HG02571 (cell line): Measurements from ENCODE around the gene MORF4L1.

ENCODE experiments used
- ATAC-seq: cut with Tn5 transposase; IDR thresholded peaks from one replicate; pipeline ENCODE4 v1.9.1; 2021; ENCODE audit warnings: mild to moderate bottlenecking, moderate library complexity; ENCODE audit not compliant: unreplicated experiment

Gene MORF4L1

DNA sequence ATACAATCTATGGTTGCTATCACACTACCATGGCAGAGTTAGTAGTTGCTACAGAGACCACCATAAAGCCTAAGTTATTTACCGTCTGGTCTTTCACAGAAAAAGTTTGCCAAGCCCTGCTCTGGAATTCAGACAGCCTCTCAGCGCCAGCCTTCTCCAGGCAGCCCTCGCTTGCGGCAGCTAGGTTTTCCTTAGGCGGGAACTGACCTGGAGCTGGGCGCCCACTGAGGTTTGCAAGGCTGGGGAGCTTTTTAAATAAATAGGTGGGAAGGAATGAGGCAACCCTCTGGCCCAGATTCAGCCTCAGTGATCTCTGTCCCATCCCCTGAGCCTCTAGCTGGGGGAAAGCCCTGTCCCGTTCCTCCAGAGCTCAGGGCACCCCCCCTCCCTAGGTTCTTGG, 71.0 kb downstream of the MORF4L1 start:
- no peak for ATAC-seq

DNA sequence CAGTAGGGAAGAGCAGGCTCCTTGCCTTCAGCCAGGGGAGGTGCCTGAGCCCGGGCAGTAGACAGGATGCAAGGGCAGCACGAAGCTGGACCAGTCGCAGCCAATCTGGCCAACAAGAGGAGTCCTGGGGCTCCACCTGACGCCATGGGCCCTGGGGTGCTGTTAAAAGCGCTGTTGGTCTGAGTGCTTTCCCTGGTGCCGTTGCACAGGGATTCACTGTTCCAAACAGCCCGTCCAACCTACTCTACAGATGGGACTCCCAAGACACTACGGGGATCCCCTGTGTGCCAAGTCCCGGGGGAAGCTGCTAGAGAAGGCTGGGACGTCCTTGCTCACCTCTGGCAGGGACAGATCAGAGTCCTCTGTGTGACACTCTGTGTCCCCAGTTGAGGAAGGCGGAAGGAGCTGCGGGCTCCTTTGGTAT, 71.5 kb downstream of the MORF4L1 start:
- peak; percentile 32 for ATAC-seq

DNA sequence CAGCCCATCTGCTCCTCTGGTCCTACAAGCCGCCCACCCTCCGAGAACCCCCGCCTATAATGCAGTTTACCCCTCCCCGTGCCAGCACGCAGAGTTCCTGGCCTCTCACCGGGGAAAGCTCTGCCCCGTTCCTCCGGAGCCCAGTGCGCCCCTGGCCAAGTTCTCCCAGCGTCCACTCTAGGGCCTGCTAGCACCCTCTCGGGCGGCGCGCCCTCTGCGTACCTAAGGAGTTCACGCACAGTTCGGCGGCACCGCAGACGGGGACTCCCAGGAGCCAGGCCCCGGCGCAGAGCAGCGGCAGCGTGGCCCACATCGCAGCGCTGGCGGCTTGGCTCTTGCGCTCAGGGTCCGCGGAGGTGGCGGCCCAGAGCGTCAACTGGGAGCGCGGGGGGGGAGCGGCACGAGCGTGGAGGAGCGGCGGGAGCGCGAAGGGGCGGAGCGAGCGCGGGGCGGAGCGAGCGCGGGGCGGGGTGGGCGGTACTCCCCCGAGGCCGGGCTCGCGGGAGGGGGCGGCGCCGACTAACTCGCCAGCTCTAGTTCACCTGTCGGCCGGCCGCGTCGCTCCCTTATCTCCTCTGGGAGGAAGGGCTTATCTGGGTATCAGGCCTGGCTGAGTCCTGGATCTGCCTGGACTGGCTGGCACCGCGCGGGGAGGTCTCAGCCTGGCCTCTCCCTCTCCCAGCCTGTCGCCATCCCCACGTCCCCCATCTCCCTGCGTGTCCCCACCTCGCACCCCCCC, 72.1 kb downstream of the MORF4L1 start, which contains the start of gene CTSH:
Gene CTSH (minus strand): TSS at position 378 of the 739 bp plus-strand sequence. CDS start 65 bp downstream, at position 313.
- ATAC-seq, result peak; percentile 60

DNA sequence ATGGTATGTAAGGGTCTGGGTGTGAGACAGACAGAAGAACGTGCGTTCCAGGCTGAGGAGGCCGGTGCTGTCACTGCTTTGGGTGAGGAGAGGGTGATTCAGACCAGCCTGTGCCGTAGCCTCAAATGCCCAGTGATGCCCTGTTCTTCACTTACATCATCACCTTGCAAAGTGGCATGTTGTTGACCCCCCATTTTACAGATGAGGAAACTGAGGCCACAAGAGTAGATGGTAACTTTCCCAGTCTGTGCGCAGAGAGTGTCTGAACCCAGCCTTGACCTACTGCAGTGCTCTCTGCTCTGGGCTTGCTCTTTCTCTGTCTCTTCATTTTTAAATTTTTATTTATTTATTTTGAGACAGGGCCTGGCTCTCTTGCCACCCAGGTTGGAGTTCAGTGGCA, 73.8 kb downstream of the MORF4L1 start:
- no peak for ATAC-seq

DNA sequence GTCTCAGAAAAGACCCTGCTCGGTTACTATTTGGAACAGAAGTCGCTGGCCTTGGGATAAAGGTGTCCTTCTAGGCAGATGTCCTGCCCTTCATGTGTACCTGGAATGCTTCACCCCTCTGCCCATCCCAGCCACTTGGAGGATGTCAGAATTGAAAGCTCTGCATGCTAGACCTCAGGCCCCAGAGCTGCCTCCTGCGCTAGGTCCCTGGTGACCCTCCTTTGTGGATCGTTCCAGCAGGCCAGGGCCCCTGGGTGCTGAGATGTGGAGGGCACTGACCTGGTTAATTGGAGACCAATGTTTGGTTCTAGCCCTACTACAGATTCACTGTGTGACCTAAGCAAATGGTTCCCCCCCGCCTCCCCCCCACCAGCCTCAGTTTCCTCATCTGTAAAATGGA, 74.8 kb downstream of the MORF4L1 start:
- no peak for ATAC-seq
